GM19239 (cell line): ENCODE measurements around the gene PDK2.

ENCODE experiments used
- DNase-seq: peaks from one replicate; pipeline ENCODE4 v3.0.0; 2011; ENCODE audit warnings: low spot score; ENCODE audit not compliant: insufficient read length
- FAIRE-seq: peaks from 2 replicates; lab custom pipeline; 2011; peaks lifted over from hg19 to GRCh38; lab: Jason Lieb, UNC

Gene PDK2

DNA sequence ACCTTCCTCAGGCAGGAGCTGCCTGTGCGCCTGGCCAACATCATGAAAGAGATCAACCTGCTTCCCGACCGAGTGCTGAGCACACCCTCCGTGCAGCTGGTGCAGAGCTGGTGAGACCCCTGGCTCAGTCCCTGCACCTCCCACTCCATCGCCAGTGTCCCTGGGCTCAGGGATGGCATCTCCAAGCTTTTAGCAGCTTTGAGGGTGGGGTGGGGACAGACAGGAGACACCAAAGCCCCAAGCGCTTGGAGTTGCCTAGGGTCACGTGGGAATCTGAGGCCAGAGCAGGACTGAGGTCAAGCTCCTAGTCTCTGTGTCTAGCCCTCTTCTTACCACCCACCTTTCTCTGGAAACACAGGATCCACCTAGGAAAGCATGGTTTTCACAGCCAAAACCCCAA lies 2.3 kb downstream of the PDK2 start:
- DNase-seq (no peak), FAIRE-seq (no peak)

GRCh38 chr17:50097926-50098325 lies 2.8 kb downstream of the PDK2 start:
- DNase-seq = no peak
- FAIRE-seq = no peak

DNA sequence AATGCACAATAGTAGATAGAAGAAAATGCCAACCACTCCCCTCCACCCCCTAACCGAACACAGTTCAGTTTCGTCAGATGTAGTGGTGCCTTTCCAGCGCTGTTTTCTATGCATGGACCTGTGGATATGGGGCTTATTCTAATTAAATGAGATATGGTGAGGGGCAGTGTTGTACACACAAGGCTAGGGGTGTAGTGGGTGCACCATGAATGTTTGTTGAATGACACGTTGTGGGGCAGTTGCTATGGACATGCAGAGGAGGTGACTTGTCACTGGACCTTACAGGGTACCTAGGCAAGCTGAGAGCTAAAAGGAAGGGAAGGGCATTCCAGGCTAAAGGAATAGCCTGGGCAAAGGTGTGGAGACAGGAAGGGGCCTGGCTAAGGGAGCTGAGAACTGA lies 3.4 kb downstream of the PDK2 start:
- DNase-seq = no peak
- FAIRE-seq = no peak

- no peak for FAIRE-seq
- DNase-seq = no peak
Observed at GRCh38 chr17:50099003-50099402, 3.9 kb downstream of the PDK2 start.

DNA sequence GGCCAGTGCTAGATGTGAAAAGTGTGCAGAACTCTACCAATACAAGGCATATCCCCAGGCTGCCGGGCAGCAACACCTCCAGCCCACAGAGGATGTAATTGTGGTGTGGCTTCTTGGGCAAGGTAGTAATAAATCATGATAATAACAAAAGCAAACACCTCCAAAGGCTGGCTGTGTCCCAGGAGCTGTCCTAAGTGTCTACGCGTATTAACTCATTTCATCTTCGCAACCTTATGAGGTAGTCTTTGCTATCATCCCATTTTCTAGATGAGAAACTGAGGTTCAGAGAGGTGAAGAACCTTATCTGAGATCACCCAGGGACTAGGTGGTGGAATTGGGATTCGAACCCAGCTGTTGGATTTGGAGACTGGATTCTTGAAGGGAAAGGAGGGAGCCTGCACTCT lies 5.3 kb downstream of the PDK2 start:
- FAIRE-seq = no peak

GRCh38 chr17:50100921-50101345 lies 5.8 kb downstream of the PDK2 start:
- DNase-seq (no peak), FAIRE-seq (no peak)

More for the DNA sequence above, 5.3 kb downstream of the PDK2 start:
- no peak for DNase-seq

GRCh38 chr17:50101346-50102163 lies 6.4 kb downstream of the PDK2 start:
- DNase-seq (no peak), FAIRE-seq (no peak)

- no peak for DNase-seq
- no peak for FAIRE-seq
Observed at GRCh38 chr17:50102164-50102991, 7.2 kb downstream of the PDK2 start.

DNA sequence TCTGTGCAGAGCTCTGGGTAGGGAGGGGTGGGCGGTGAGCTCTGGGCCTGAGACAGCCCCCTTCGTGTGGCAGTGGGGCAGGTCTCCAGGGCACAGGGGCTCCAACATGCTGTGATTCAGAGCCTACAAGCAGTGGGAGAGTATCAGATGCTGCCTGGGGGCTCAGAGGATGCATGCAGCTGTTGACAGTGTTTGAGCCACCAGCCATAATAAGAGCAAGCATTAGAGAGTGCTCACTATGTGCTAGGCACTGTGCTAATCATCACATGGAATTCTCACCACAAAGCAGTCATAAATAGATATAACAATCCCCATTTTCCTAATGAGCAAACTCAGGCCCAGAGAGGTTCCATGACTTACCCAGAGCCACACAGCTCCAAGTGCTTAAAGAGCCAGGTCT lies 8.1 kb downstream of the PDK2 start:
- no peak for DNase-seq
- no peak for FAIRE-seq

DNA sequence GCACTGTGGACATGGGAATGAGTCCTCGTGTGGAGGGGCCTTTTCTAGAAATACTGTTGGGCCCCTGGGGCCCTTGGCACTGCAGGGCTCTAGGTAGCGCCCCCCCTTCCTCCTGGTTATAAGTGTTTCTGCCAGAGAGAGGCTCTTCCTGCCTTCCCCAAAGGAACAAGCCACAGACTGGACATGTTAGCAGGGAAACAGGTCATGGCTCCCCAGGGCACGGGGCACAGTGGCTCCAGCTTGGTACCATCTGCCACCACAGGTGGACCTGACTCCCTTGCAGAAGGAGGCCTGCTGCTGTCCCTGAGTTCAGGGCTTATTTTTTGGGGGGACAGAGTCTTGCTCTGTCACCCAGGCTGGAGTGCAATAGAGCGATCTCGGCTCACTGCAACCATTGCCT lies 8.8 kb downstream of the PDK2 start:
- FAIRE-seq (no peak), DNase-seq (no peak)

- DNase-seq (no peak), FAIRE-seq (no peak)
Observed at GRCh38 chr17:50105811-50106210, 10.7 kb downstream of the PDK2 start.

DNA sequence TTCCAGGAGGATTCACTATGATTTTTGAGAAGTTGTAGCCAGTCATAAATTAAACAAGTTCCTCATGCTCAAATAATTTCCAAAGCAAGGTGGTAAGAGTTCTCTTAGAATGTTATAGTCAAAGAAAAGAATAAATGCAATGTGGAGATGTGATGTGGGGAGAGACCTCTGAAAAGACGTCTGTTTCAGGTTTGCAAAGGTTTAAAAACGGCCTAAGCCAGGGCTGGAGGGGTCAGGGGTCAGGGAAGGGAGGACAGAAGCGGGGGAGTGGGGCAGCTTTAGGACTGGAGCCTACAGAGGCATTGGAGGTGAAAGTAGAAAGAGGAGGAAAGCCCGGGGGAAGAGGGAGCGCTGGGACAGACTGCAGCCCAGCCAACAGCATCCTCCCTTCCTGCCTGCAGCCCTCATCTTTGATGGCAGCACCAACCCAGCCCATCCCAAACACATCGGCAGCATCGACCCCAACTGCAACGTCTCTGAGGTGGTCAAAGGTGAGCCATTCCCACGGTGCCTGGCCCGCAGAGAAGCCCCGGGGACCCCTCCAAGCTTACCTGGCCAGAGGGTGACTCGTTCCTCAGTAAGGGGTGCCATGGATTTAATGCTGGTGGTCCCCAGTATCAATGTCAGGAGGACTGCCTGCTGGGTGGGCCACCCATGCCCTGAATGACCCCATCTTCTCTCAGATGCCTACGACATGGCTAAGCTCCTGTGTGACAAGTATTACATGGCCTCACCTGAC lies 11.4 kb downstream of the PDK2 start:
- DNase-seq (no peak), FAIRE-seq (no peak)

DNA sequence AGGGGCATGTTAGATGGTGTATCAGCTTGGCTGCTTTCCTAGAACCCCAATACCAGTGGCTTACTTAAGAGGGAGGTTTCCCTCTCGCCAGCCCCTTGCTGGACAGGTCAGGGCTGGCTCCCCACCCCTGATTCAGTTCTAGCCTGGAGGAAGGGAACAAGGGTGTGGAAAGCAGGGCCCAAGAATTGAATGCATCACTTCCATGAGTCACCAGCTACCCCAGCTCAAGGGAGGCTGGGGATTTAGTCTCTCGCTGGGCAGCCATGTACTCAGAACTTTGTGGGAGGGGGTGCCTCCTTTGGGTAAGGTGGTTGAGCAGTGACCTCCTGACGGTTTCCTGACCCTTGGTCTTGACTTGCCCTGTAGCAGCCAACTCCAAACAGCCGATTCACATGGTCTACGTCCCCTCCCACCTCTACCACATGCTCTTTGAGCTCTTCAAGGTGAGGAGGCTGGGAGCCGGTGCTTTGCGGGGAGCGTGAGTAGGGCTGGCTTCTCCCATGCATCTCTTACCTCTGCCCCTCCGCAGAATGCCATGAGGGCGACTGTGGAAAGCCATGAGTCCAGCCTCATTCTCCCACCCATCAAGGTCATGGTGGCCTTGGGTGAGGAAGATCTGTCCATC lies 12.8 kb downstream of the PDK2 start:
- DNase-seq (no peak), FAIRE-seq (no peak)

- DNase-seq (no peak), FAIRE-seq (no peak)
Observed at GRCh38 chr17:50108556-50108955, 13.4 kb downstream of the PDK2 start.

- FAIRE-seq (no peak), DNase-seq (no peak)
Observed at GRCh38 chr17:50109207-50109606, 14.1 kb downstream of the PDK2 start.

DNA sequence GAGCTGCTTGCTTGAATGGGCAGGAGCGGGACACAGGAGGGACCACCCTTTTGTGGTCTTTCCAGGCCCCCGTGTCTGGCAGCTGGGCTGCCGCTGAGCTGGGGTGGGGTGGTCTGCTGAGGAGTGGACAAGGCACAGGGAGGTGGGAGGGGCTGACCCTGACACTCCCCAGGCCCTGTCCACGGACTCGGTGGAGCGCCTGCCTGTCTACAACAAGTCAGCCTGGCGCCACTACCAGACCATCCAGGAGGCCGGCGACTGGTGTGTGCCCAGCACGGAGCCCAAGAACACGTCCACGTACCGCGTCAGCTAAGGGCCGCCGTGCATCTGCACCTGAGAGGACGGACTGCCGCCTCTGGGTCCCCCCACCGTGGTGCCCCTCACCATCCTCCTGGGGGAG lies 14.6 kb downstream of the PDK2 start:
- DNase-seq (no peak), FAIRE-seq (no peak)

DNA sequence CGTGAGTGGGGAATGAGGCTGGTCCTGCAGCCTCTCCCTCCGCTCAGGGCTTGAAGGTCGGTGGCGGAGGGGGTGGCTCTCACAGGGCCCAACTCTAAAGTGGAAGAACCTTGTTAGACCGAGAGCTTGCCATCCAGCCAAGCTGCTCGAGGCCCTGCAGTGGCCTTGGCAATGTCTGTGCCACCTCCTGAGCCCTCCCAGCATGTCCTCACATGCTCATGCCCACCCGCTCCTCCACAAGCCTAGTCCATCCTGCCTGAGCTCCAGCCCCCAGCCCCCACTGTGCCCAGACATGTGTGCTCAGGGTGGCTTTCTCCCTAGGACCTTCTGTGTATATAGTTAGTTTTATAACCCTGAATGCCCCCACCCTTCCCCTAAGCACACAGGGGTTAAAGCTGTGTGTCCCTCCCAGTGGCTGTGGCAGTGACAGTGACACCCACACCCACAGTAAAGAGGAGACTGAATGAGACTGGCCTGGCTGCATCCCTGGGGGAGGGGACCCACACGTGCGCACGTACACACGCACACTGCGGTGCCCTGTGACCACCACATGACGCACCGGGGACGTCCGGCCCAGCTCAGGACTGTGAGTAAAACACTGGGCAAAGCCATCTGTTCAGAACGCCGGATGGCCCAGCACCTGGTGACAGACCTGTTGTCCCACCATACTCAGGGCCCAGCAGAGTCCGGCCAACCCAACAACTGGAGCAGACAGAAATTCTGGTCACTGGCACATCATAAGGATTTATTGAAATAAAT lies 15.6 kb downstream of the PDK2 start:
- FAIRE-seq (no peak), DNase-seq (no peak)

- no peak for DNase-seq
- FAIRE-seq = no peak
Observed at GRCh38 chr17:50111673-50112655, 16.8 kb downstream of the PDK2 start.
